NCI-H1092 treated with DMSO at 0.1 percent for 48 hours (cell line): ENCODE measurements around the gene SEL1L.
A peak's percentile ranks its signal among the peaks of the same experiment; 100 is the strongest.
"Not testable (repeated sequence)": the region's sequence is repeated elsewhere in the genome, so short reads cannot be mapped to it uniquely, and the experiment has no call there.

Source experiments
- DNase-seq: peaks from one replicate; lab custom pipeline; 2025; lab: John Stamatoyannopoulos, UW

SEL1L gene

DNA sequence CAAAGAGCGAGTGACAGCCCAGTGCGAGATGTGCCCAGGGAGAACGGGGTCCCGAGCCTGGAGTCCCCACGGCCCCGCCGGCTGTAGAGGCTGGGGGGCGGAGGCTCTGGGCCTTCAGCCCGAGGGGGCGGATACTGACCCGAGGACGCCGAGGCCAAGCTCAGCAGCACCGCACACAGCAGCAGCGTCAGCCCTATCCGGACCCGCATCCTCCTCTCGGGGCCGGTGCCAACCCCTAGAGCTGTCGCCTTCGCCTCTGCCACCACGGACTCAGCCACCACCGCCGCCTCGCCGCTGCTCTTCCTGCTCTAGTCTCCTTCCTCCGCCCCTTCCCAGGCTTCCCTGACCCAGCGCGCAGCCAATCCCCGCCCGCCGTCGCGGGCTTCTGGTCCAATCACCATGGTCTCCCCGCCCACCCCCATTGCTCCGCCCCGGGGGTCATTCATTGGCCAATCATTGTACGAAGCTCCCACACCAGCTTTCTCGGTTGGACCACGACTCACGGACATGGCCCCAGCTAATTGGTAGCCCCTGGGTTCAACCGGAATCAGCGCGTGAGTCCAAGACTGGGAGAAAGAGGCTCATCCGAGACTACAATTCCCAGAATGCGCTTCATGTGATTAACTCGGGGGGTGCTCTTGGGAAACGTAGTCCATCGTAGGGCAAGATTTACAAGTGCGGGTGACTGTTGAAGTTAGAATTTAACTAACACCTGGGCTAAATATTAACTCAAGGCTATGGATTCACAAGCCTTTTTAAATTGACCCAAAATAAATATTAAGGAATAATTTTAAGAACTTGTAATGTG lies at the start of gene SEL1L:
Gene SEL1L (minus strand): TSS at position 318 of the 808 bp plus-strand sequence. CDS start 109 bp downstream, at position 209.
- DNase-seq = peak; percentile 99

DNA sequence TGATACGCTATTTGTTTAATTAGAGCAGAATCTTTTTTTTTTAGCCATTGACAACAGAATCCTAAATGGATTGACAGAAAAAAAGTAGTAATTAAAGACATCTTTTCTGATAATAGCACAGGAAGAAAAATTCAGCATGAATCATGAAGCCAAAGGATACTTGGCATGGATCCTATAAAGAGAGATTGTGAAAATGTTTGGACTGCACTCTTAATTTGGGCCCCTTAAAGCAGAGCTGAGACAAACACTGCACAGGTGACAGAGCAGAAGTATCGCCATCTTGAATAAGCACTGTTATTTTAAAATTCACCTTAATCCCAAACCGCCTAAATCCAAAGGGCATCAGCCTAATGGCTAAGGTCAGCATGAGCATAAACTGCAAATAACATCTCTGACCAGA lies 48.8 kb upstream of the SEL1L start:
- DNase-seq = no peak

DNA sequence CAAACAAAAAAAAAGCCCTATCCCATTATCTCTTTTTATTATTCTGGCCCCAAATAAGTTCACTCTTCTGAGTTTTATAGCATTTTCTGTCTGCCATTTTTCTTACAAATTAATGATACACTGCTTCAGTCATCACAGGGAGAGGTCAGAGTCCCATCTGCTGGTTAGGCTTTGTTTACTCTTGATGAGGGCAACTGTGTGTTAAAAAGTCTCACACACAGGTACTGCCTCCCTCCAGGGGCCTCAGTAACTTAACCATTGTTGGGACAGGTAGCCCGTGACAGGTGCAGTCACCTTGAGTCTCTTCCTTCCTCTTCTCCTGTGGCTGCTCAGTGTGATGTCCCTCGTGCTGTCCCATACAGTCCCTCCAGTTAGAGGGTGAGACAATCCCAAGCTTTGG lies 45.5 kb upstream of the SEL1L start:
- no peak for DNase-seq

DNA sequence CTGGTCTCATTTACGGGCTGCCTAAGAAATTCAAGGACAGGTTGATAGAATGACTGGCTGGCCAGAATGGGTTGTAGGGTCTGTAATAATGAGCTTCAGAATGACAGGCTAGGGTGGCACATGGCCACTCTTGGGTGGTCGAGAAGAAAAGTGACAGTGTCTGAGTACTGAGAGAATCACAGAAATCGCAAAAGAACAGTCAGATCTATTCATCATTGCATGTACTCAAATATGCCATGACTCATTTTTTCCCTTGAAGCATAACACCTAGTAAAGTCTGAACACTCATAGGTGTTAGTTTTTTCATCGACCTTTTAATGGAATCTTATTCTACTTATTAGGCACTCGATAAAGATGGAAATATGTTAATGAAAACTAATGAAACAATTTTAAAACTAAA lies 37.8 kb upstream of the SEL1L start:
- no peak for DNase-seq

DNA sequence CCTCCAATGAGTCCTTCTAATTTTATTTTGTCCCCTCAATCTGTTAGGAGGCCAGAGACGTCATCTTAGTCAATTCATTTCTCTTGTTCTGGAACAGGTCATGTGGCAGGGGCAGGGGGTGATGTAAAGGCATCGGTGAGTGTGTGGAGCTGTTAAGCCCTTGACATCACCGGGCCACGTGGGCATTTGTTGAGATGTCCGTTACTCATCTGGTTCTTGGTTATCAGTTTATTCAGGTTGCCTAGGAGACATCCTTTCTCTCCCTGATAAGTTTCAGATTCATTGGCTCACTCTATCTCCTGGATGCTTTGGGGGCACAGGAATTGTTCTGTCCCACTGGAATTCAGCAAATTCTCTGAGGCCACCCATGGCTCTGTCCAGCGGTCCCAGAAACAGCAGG lies 33.6 kb upstream of the SEL1L start:
- DNase-seq = no peak

DNA sequence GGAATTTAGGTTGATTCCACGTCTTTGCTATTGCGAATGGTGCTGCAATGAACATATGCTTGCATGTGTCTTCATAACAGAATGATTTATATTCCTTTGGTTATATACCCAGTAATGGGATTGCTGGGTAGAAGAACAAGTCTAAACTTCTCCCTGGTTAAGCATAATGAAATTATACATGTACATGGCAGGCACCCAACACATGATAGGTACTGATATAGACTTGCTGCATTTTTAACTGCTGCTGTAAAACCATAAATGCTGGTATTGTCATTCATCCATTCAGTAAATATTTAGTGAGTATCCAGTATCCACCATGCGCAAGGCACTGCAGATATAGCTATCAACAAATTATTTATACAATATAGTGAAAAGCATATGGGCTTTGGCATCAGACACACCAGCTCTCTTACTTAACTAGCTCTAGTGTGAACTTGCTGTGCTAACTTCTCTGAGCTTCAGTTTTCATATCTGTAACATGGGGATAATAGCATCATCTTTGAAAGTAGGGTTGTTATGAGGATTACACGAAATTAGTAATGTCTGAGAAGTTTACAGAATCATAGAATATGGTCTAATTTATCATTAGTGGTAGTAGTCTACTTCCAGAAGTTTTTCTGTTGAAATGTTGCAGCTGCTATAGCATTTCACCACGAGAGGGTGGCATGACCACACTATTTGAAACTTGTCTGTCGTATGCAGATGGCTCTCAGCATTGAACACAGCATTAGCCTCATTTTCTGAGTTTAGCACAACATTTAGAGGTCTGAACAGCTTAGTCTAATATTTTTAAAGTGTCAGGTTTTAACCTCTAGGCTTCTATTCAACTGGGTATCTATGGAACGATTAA lies 32.0 kb upstream of the SEL1L start:
- peak; percentile 8 for DNase-seq

DNA sequence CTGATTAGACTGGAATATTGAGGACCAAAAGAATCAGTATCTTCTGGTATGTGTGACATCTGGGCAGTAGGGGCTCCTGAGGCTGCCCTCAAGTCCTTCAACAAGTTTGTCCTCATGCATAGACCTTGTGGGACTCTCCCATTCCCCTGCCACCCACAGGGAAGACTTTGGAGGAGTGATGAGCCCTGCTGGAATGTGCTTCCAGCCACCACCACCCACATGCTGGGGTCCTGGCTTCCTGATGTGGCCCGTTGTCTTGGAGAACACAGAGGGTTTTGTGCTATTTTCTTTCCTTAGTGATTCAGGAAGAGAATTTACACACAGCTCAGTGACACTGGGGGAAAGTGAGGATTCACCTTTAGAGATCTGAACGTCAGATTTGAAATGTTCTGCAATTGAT lies 29.2 kb upstream of the SEL1L start:
- DNase-seq = no peak

DNA sequence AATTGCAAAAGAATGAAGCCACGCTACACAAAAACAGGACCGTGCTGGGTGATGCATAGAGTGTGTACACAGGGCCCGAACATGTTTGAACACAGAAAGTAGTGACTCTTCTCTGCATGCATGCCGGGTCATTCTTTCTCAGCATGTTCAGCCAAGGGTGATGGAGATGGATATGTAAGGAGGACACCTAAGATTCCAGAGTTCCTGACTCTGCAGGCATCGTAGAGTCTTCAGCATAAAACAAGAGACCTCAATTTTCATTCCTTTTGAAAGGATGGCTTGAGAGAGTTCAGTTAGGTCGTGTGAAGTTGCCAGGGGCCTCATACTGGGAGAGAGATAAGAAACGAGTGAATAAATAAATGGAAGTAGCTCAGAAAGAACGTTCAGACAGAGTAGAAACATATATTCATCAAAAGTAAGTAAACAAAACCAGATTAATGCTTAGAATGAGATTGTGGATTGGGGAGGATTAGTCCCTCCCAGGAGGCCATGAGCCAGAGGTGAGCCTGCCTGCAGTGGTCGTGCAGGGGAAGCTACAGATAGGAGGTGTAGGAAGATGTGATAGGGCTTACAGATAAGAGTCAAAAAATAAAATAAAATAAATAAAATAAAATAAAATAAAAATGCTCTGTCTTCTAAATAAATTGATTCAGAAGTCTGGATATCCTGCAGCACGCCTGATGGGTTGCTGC lies 27.6 kb upstream of the SEL1L start:
- DNase-seq = no peak

DNA sequence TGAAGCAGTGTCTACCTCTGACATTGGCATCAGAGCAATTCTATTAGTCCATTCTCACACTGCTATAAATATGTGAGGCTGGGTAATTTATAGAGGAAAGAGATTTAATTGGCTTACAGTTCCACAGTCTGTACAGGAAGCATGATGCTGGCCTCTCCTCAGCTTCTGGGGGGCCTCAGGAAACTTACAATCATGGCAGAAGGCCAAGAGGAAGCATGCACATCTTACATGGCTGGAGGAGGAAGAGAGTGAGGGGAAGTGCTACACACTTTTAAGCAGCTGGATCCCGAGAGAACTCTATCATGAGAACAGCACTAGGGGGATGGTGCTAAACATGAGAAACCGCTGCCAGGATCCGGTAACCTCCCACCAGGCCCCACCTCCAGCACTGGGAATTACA lies 25.7 kb upstream of the SEL1L start:
- no peak for DNase-seq

DNA sequence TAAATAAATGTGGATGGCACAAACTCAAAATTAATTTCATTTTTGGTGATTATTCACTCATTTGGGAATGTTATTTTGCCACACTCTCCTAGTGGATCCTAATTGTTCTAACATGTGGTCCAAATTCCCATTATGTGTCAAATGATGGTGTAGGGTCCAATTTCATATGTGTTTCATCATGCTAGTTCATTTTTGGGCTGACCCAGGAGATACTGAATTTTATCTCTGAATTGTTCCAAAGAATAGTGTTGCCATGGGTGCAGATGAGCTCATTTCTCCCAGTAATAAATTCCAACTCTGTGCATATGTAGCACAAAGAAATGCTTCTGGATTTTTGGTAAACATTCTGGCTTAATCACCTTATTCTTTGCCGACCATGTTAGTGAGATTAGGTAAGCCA lies 23.5 kb upstream of the SEL1L start:
- DNase-seq = no peak

DNA sequence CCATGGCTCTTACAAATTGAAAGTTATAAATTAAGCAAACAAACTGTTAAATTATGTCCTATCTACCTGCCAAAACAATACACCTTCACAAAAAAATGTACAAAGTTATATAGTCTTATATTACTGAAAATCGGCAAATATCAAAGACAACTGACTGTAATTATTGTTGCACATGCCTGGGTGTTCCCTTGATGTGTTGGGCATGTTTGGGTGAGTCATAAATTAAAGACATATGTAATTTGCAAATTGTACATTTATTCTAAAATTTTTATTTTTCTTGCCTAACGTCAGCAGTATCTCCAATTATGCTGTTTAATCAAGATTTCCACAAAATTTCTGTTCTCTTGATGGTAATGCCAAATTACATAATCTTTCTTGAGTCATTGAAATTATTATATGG lies 22.0 kb upstream of the SEL1L start:
- no peak for DNase-seq

DNA sequence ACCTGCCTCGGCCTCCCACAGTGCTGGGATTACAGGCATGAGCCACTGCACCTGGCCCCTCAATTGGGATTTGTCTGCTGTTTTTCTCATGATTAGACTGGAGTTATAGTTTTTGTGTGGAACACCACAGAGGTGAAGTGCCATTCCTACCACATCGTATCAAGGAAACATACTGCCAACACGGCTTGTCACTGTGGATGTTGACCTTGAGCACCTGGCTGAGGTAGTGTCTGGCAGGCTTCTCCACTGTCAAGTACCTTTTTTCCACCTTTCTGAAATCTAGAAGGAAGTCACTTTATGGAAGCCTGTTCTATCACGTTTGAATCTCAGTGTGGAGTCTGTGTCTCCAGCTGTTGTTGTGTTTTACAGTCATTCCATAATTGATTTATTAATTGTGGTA lies 21.4 kb upstream of the SEL1L start:
- no peak for DNase-seq

DNA sequence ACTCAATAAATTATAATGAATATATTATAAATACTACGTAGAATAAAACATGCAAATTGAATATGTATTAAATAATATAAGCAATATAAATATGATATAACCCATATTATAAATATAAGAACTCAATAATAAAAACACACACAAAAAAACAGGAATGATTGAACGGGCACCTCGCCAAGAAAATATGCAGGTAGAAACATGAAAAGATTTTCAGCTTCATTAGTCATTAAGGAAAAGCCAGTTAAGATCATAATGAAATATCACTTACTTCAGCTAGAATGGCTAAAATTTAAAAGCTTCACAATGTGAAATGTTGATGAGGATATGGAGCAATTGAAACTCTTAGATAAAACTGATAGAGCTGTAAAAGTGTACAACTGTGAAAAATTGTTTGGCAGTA lies 17.8 kb upstream of the SEL1L start:
- DNase-seq = no peak

DNA sequence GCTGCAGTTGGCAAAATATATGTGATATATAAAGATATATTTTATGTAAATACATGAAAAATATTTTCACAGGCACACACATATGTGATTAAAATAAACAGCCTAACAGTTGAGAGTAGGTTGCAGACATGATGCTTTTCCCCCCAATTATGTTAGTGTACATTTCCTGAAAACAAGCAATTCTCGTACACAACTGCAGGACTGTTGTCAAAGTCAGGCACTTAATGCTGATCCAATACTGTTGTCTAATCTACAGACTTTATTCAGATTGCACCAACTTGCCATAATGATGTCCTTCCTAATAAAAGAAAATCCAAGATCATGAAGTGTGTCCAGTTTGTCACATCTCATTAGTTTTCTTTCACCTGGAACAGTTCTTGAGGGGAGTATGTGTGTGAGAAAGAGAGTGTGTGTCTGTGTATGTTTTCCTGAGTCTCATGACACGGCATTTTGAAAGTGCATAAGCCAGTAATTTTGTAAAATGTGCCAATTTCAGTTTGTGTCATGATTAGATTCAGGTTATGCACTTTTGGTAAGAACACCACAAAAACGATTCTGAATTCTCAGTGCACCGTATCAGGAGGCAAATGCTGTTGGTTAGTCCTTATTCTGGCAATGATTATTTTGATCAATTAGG lies 16.5 kb upstream of the SEL1L start:
- no peak for DNase-seq

DNA sequence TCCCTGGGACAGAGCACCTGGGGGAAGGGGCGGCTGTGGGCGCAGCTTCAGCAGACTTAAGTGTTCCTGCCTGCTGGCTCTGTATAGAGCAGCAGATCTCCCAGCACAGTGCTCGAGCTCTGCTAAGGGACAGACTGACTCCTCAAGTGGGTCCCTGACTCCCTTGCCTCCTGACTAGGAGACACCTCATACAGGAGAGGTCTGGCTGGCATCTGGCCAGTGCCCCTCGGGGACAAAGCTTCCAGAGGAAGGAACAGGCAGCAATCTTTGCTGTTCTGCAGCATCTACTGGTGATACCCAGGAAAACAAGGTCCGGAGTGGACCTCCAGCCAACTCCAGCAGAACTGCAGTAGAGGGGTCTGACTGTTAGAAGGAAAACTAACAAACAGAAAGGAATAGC lies 7.6 kb upstream of the SEL1L start:
- DNase-seq = not testable (repeated sequence)

DNA sequence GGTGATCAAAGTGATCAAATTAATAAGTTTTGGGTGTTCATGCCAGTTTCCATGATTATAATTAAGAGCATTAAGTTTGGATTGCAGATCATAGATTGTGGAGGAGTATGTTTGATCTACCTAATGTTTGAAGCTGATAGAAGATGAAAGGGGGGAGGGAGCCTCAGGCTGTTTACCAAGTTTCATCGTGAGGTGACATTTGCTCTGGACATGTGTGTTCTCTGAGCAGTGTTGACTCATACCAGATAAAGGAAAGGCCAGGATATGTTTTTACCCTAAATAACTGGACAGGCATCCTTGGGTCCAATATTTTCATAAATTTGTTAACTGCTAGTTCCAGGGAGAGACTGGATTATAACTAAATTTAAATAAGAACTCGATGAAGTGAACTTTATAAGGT lies 3.5 kb upstream of the SEL1L start:
- DNase-seq = no peak

DNA sequence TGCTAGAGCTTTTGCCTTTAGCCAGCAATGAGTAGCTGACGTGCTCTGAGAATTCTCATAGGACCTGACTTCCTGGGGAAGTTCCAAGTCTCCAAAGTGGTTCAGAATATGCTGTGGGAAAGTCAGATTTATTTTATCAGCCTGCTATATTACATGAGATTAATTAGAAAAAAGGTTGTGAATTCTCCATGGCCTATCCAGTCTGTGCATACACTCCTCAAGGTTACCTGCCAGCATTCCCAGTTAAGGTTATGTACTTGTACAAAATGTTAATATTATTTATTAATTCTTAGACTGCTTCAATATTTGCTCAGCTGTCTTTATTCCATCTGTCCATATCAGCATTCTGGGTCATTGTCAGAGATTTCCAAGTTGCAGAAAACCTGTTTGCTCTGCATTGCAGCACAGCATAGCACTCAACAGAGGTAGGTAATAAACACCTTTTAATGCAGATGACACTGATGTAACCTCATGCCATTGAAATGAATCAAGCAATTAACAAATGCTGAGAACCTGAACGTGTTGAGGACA lies 2.7 kb upstream of the SEL1L start:
- no peak for DNase-seq

DNA sequence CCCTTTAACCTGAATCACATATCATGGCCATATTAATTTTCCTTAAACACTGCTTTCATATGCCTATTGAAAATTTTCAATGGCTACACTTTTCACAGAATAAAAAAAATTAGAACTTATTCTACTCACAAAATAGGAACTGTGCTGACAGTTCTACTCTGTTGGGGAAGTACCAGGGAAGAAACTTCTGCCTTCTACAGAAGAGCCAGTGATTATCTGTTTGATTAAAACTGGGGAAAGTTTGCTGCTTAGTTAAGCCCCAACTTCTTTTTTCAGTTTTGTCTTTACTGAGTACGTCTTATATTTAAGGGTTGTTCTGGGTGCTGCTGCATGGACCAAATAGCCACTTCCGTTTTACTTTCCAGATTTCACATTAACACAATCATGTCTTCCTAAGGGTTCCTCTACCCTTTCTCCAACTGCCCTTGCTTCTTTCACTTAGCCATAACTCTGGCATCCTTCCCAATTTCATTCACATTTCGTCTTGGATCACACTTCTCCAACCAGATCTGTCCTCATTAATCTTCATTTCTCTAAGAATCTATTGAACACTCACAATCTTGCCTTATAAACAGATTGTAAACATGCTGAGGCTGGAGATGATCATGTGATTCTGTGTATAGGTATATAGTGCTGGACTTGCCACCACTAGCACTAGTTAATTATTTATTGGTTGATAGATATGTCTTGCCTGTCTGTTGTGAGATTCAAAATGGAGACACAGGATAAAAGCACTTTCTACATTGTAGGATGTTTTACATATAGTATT lies 1.9 kb upstream of the SEL1L start:
- DNase-seq = no peak

DNA sequence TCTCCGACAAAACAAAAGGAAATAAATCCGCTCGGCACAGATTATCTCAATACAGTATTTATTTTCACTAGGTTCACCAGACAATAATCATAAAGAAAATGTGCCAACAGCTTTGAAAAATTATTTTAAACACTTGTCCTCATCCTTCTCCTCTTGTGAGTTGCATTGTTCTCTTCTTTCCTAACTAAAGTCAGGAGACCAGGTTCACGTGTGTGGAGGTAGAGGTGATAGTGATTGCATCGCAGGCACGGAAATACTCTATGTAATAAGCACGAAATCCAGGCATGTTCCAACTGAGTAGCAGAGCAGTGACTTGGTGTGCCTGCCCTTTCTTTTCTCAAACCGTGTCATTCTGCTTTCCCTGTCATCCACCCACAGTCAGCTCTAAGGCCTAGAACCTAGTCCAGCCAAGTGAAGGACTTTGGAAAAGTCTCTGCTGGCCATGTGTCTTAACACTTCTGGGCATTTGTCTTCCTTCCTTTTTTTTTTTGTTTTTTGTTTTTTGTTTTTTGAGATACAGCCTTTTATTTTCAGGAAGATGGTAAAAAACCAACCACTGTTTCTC lies 939 bp upstream of the SEL1L start:
- no peak for DNase-seq

DNA sequence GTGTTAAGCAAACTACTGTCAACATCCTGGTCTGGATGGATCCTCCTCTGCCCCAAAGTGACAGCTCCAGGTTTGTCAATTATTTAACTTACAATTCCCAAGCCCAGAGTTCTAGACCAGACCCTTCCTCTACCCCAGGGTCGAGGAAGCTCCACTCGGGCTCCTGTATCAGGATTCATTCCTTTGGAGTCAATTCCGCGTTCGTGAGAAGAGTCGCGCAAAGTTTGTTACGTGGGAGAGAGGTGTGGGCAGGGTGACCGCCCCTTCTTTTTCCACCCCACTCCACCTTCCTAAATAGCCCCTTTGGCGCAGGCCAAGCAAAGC lies 479 bp downstream of the SEL1L start:
- no peak for DNase-seq

DNA sequence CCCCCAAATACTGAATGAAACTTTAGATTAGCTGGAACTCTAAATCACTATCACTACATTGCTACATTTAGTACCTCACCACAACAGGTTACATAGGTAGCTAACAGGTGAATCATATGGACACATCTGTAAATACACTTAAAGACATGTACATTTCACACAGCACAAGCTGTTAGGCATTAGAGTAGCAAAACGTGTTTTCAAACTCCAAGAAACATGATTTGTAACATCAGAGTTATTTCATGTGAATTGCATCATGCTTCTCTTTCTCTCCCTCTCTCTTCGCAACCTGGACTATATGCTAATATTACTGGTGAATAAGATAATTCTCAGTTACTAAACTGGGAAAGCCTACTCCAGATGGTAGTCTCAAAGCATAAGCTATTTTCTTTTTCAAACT lies 4.3 kb downstream of the SEL1L start:
- DNase-seq = no peak
